Endothelial cell (in vitro differentiated cells): ENCODE measurements around the gene ZCCHC10. TPM values are rescaled to one million over a fixed set of nuclear protein-coding genes. Genes with fewer than 3 reads are reported as not detected.
"Not testable (repeated sequence)": the region's sequence is repeated elsewhere in the genome, so short reads cannot be mapped to it uniquely, and the experiment has no call there.

Experiments
- DNase-seq: peaks from one replicate; pipeline ENCODE4 v3.0.0; 2021; ENCODE audit warnings: low spot score
- H3K27ac Mint-ChIP-seq: one replicate; pipeline ENCODE4 v1.8.0; 2021; ENCODE audit warnings: mixed read lengths, inconsistent platforms; ENCODE audit not compliant: unreplicated experiment
- H3K27me3 Mint-ChIP-seq: one replicate; pipeline ENCODE4 v1.8.0; 2021; ENCODE audit warnings: mild to moderate bottlenecking, moderate library complexity, mixed read lengths, inconsistent platforms; ENCODE audit not compliant: unreplicated experiment
- H3K36me3 Mint-ChIP-seq: one replicate; pipeline ENCODE4 v1.8.0; 2021; ENCODE audit warnings: mild to moderate bottlenecking, low read depth, mixed read lengths, inconsistent platforms; ENCODE audit not compliant: unreplicated experiment
- H3K4me1 Mint-ChIP-seq: one replicate; pipeline ENCODE4 v1.8.0; 2021; ENCODE audit warnings: mild to moderate bottlenecking, mixed read lengths, inconsistent platforms; ENCODE audit not compliant: unreplicated experiment
- H3K4me3 Mint-ChIP-seq: one replicate; pipeline ENCODE4 v1.8.0; 2021; ENCODE audit warnings: mild to moderate bottlenecking, mixed read lengths, inconsistent platforms; ENCODE audit not compliant: unreplicated experiment
- H3K9me3 Mint-ChIP-seq: one replicate; pipeline ENCODE4 v1.8.0; 2021; ENCODE audit warnings: mixed read lengths, inconsistent platforms; ENCODE audit not compliant: unreplicated experiment
- CTCF ChIP-seq: fragments of 200-600 bp; sonication (generic); IDR thresholded peaks from one replicate; pipeline ENCODE4 v1.5.0; 2021; ENCODE audit warnings: antibody characterized with exemption; ENCODE audit not compliant: unreplicated experiment
- total RNA-seq: library from RNA; stranded (reverse); fragmentation: NEBNext Ultra II Directional; extraction: Animal tissue kit (Norgen Biotek cat#: 25700); gene quantifications from one replicate; pipeline ENCODE4 v1.2.1, GENCODE V29; 2021; ENCODE audit not compliant: unreplicated experiment

ZCCHC10 gene
- total RNA-seq, 1 donor from 2014 or later = 33.0 TPM

- Mint-ChIP-seq H3K36me3 (peaks cover 5% of the 10 kb centered on the region), H3K4me1 (no peaks in the 10 kb centered on the region), H3K9me3 (no peaks in the 10 kb centered on the region), H3K27ac (no peak overlapping the region), H3K27me3 (peaks cover 2% of the 10 kb centered on the region), H3K4me3 (no peak overlapping the region)
- no peak for TF ChIP-seq CTCF
- DNase-seq = no peak
These were observed 46.9 kb downstream of the ZCCHC10 start for GRCh38 chr5:132979367-132979940.

- Mint-ChIP-seq H3K27me3 (peaks cover 2% of the 10 kb centered on the region), H3K4me3 (no peak overlapping the region), H3K36me3 (peaks cover 5% of the 10 kb centered on the region), H3K9me3 (no peaks in the 10 kb centered on the region), H3K4me1 (no peaks in the 10 kb centered on the region), H3K27ac (no peak overlapping the region)
- no peak for TF ChIP-seq CTCF
- no peak for DNase-seq
These were observed 49.5 kb downstream of the ZCCHC10 start for GRCh38 chr5:132976852-132977251.

- not testable (repeated sequence) for H3K4me1 Mint-ChIP-seq, H3K4me3 Mint-ChIP-seq, H3K27me3 Mint-ChIP-seq, H3K9me3 Mint-ChIP-seq, H3K27ac Mint-ChIP-seq, DNase-seq, H3K36me3 Mint-ChIP-seq
These were observed 53.9 kb downstream of the ZCCHC10 start for GRCh38 chr5:132972436-132972828.

- DNase-seq = no peak
- H3K36me3 Mint-ChIP-seq = peaks cover 1% of the 10 kb centered on the region
- no peak overlapping the region for H3K4me3 Mint-ChIP-seq
- TF ChIP-seq CTCF = no peak
- H3K9me3 Mint-ChIP-seq = no peaks in the 10 kb centered on the region
- no peaks in the 10 kb centered on the region for H3K27me3 Mint-ChIP-seq
- H3K4me1 Mint-ChIP-seq = no peaks in the 10 kb centered on the region
- H3K27ac Mint-ChIP-seq = no peak overlapping the region
These were observed 54.6 kb downstream of the ZCCHC10 start for GRCh38 chr5:132971483-132972435.

GRCh38 chr5:132965120-132965519 lies 61.2 kb downstream of the ZCCHC10 start:
- H3K9me3 Mint-ChIP-seq = no peaks in the 10 kb centered on the region
- peaks cover 4% of the 10 kb centered on the region for H3K27me3 Mint-ChIP-seq
- H3K27ac Mint-ChIP-seq = no peak overlapping the region
- peaks cover 4% of the 10 kb centered on the region for H3K36me3 Mint-ChIP-seq
- peaks cover 15% of the 10 kb centered on the region for H3K4me1 Mint-ChIP-seq
- no peak overlapping the region for H3K4me3 Mint-ChIP-seq
- DNase-seq = no peak
- no peak for TF ChIP-seq CTCF
